Thoracic aorta (tissue), 2 donors: Measurements from ENCODE around the gene FBXO24. TPM values are rescaled to one million over a fixed set of nuclear protein-coding genes. Genes with fewer than 3 reads are reported as not detected.
"Not testable (repeated sequence)": the region's sequence is repeated elsewhere in the genome, so short reads cannot be mapped to it uniquely, and the experiment has no call there.

Experiments
- ATAC-seq: fragments of 150-250 bp; one replicate; pipeline ENCODE4 v1.8.0; 2017; ENCODE audit warnings: low read depth; ENCODE audit not compliant: insufficient number of reproducible peaks, low FRiP score
- DNase-seq: peaks from one replicate; pipeline ENCODE4 v3.0.0-alpha.2; 2020; ENCODE audit warnings: low spot score
- H3K27ac ChIP-seq, 2 donors: fragments of 200-600 bp; sonication (generic); 1 replicate in 1 of 2; 2 replicates in 1 of 2; pipeline ENCODE4 v1.5.1; 2016; ENCODE audit warnings: mild to moderate bottlenecking in 2 of 2, moderate library complexity in 2 of 2
- H3K27me3 ChIP-seq: fragments of 200-600 bp; sonication (generic); replicated peaks from 2 replicates; pipeline ENCODE4 v1.6.0; 2016; ENCODE audit warnings: mild to moderate bottlenecking; ENCODE audit not compliant: insufficient read depth
- H3K36me3 ChIP-seq: fragments of 200-600 bp; sonication (generic); one replicate; pipeline ENCODE4 v1.5.1; 2016
- H3K4me1 ChIP-seq, 2 donors: fragments of 200-600 bp; sonication (generic); 1 replicate in 1 of 2; 2 replicates in 1 of 2; pipeline versions ENCODE4 v1.5.1 to v1.6.0; 2016; ENCODE audit warnings: low read depth in 2 of 2, mild to moderate bottlenecking in 1 of 2; ENCODE audit not compliant: control insufficient read depth in 1 of 2
- H3K4me3 ChIP-seq: fragments of 200-600 bp; sonication (generic); 2 replicates; pipeline ENCODE4 v1.5.1; 2016; ENCODE audit warnings: mild to moderate bottlenecking
- H3K9me3 ChIP-seq: fragments of 200-600 bp; sonication (generic); 2 replicates; pipeline ENCODE4 v1.5.1; 2016
- total RNA-seq, 2 donors: library from RNA; depleted of rRNA; stranded (reverse); fragments of >200 nt; gene quantifications; one replicate each; pipeline versions ENCODE4 v1.1.0 to v1.2.3, GENCODE V29; 2016
- TF ChIP-seq, protein P1 (sequence below): fragments of 200-600 bp; sonication (generic); IDR thresholded peaks from one replicate; pipeline ENCODE4 v1.5.1; 2019; ENCODE audit warnings: antibody characterized with exemption

FBXO24 gene, protein sequence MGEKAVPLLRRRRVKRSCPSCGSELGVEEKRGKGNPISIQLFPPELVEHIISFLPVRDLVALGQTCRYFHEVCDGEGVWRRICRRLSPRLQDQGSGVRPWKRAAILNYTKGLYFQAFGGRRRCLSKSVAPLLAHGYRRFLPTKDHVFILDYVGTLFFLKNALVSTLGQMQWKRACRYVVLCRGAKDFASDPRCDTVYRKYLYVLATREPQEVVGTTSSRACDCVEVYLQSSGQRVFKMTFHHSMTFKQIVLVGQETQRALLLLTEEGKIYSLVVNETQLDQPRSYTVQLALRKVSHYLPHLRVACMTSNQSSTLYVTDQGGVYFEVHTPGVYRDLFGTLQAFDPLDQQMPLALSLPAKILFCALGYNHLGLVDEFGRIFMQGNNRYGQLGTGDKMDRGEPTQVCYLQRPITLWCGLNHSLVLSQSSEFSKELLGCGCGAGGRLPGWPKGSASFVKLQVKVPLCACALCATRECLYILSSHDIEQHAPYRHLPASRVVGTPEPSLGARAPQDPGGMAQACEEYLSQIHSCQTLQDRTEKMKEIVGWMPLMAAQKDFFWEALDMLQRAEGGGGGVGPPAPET
- total RNA-seq: not detected

GRCh38 chr7:100586266-100587025 is at the start of gene FBXO24:
TSS of gene FBXO24 (plus strand) at chr7:100586328. CDS start at chr7:100586626, 298 bp downstream.
- TF ChIP-seq, protein P1, sequence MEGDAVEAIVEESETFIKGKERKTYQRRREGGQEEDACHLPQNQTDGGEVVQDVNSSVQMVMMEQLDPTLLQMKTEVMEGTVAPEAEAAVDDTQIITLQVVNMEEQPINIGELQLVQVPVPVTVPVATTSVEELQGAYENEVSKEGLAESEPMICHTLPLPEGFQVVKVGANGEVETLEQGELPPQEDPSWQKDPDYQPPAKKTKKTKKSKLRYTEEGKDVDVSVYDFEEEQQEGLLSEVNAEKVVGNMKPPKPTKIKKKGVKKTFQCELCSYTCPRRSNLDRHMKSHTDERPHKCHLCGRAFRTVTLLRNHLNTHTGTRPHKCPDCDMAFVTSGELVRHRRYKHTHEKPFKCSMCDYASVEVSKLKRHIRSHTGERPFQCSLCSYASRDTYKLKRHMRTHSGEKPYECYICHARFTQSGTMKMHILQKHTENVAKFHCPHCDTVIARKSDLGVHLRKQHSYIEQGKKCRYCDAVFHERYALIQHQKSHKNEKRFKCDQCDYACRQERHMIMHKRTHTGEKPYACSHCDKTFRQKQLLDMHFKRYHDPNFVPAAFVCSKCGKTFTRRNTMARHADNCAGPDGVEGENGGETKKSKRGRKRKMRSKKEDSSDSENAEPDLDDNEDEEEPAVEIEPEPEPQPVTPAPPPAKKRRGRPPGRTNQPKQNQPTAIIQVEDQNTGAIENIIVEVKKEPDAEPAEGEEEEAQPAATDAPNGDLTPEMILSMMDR: no peak

GRCh38 chr7:100536695-100537094 is 49.4 kb upstream of the FBXO24 start:
- not testable (repeated sequence) for H3K4me3 ChIP-seq, H3K36me3 ChIP-seq, ATAC-seq, DNase-seq, H3K9me3 ChIP-seq, H3K27ac ChIP-seq, H3K27me3 ChIP-seq
- H3K4me1 ChIP-seq: peaks cover 5 to 25% of the 10 kb centered on the region in 2 donors

More at GRCh38 chr7:100586266-100587025, at the start of gene FBXO24:
- H3K27ac ChIP-seq: peak within 1 kb of the TSS; percentile 85 to 86
- peaks cover 6% of the 10 kb centered on the region for H3K36me3 ChIP-seq
- DNase-seq (peak; percentile 96), ATAC-seq (peak; percentile 99)
- peak within 1 kb of the TSS; percentile 94 for H3K4me3 ChIP-seq
- no peaks in the 10 kb centered on the region for H3K9me3 ChIP-seq
- H3K27me3 ChIP-seq: no peaks in the 10 kb centered on the region
- H3K4me1 ChIP-seq: peaks cover 10 to 35% of the 10 kb centered on the region in 2 donors

DNA sequence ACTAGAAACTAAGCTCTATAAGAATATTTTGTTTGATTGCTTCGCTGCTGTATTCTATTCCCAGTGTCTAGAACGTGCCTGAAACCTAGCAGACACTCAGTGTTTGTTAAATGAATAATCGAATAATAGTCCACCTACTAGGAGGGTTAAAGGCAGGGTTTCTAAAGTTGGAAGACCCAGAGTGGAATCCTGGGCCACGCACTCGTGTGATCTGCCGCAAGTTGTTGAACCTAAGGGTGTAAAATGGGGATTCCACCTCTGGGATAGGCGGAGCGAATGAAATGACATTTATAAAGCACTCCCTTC is 47.8 kb upstream of the FBXO24 start:
- peaks cover 5 to 25% of the 10 kb centered on the region in 2 donors for H3K4me1 ChIP-seq
- H3K9me3 ChIP-seq: no peaks in the 10 kb centered on the region
- H3K27ac ChIP-seq: peak overlapping the region in 1 of 2 donors; percentile 74
- ATAC-seq: no peak
- H3K36me3 ChIP-seq: no peaks in the 10 kb centered on the region
- H3K27me3 ChIP-seq: no peaks in the 10 kb centered on the region
- no peak for DNase-seq
- peak overlapping the region; percentile 58 for H3K4me3 ChIP-seq
- TF ChIP-seq, protein P1: no peak

GRCh38 chr7:100538654-100539435 is 47.3 kb upstream of the FBXO24 start, which contains the start of gene AGFG2:
TSS of gene AGFG2 (plus strand) at chr7:100539203. CDS start at chr7:100539347, 144 bp downstream.
- H3K27me3 ChIP-seq: no peaks in the 10 kb centered on the region
- no peaks in the 10 kb centered on the region for H3K9me3 ChIP-seq
- ATAC-seq: peak; percentile 98
- H3K27ac ChIP-seq: peak within 1 kb of the TSS; percentile 72 to 74
- no peaks in the 10 kb centered on the region for H3K36me3 ChIP-seq
- DNase-seq: peak; percentile 100
- H3K4me1 ChIP-seq: peaks cover 6 to 28% of the 10 kb centered on the region in 2 donors
- TF ChIP-seq, protein P1: no peak
- peak within 1 kb of the TSS; percentile 87 for H3K4me3 ChIP-seq

GRCh38 chr7:100539436-100540006 is 46.6 kb upstream of the FBXO24 start:
- ATAC-seq (peak; percentile 0), DNase-seq (no peak)
- TF ChIP-seq, protein P1: no peak
- peaks cover 12 to 34% of the 10 kb centered on the region in 2 donors for H3K4me1 ChIP-seq
- H3K27me3 ChIP-seq: no peaks in the 10 kb centered on the region
- H3K4me3 ChIP-seq: peak overlapping the region; percentile 87
- H3K9me3 ChIP-seq: no peaks in the 10 kb centered on the region
- H3K27ac ChIP-seq: peak overlapping the region; percentile 71 to 72
- H3K36me3 ChIP-seq: no peaks in the 10 kb centered on the region
